Cardiac muscle cell (in vitro differentiated cells and primary cell): Measurements from ENCODE around the gene AGBL3. TPM values are rescaled to one million over a fixed set of nuclear protein-coding genes. Genes with fewer than 3 reads are reported as not detected.

ENCODE experiments used
- DNase-seq, 2 donors: peaks; one replicate each; pipeline versions ENCODE4 v3.0.0 to v3.0.0-alpha.2; 2010 to 2017; ENCODE audit warnings: low read depth in 1 of 2, low spot score in 1 of 2
- H3K27ac ChIP-seq: fragments of 200-600 bp; sonication (generic); 2 replicates; pipeline ENCODE4 v1.5.1; 2016
- H3K27me3 ChIP-seq: fragments of 200-600 bp; sonication (generic); 2 replicates; pipeline ENCODE4 v1.6.0; 2016; ENCODE audit warnings: control low read depth
- H3K36me3 ChIP-seq: fragments of 200-600 bp; sonication (generic); 2 replicates; pipeline ENCODE4 v1.5.1; 2016; ENCODE audit warnings: control low read depth
- H3K4me1 ChIP-seq: fragments of 200-600 bp; sonication (generic); 2 replicates; pipeline ENCODE4 v1.8.1; 2017; ENCODE audit warnings: low read depth, mild to moderate bottlenecking, mixed run types
- H3K4me3 ChIP-seq: fragments of 200-600 bp; sonication (generic); 2 replicates; pipeline ENCODE4 v1.5.1; 2016; ENCODE audit warnings: mild to moderate bottlenecking
- H3K9me3 ChIP-seq: fragments of 200-600 bp; sonication (generic); 2 replicates; pipeline ENCODE4 v1.5.1; 2017; ENCODE audit warnings: low read depth, mild to moderate bottlenecking, control low read depth
- CTCF ChIP-seq: IDR thresholded peaks from 2 replicates; pipeline ENCODE4 v1.5.1; 2012; ENCODE audit warnings: low read depth, mild to moderate bottlenecking, low read length
- polyA plus RNA-seq: library from polyadenylated mRNA; unstranded; fragments of >200 nt; fragmentation: Nextera tagmentation; extraction: Ambion mirVana; gene quantifications from 2 replicates; pipeline ENCODE4 v1.2.1, GENCODE V29; 2016
- total RNA-seq: library from RNA; depleted of rRNA; stranded (reverse); fragments of >200 nt; gene quantifications from 2 replicates; pipeline ENCODE4 v1.2.3, GENCODE V29; 2016

AGBL3 gene
- total and polyA plus RNA-seq, 2 experiments from 2014 or later, result 1.7 to 3.8 TPM

GRCh38 chr7:135174941-135175340 lies 188.6 kb downstream of the AGBL3 start:
- Histone ChIP-seq H3K36me3 (no peaks in the 10 kb centered on the region), H3K4me1 (no peaks in the 10 kb centered on the region), H3K9me3 (no peaks in the 10 kb centered on the region), H3K4me3 (no peak overlapping the region), H3K27ac (no peak overlapping the region), H3K27me3 (no peaks in the 10 kb centered on the region)
- no peak for TF ChIP-seq CTCF
- no peak for DNase-seq

- no peaks in the 10 kb centered on the region for H3K4me1 ChIP-seq
- no peaks in the 10 kb centered on the region for H3K27me3 ChIP-seq
- H3K36me3 ChIP-seq, result no peaks in the 10 kb centered on the region
- H3K9me3 ChIP-seq, result peaks cover 4% of the 10 kb centered on the region
- TF ChIP-seq CTCF, result no peak
- no peak for DNase-seq
- H3K4me3 ChIP-seq, result no peak overlapping the region
- H3K27ac ChIP-seq, result no peak overlapping the region
Measured at GRCh38 chr7:135175931-135176330, 189.6 kb downstream of the AGBL3 start.

- Histone ChIP-seq H3K27ac (no peak overlapping the region), H3K4me1 (no peaks in the 10 kb centered on the region), H3K9me3 (peaks cover 4% of the 10 kb centered on the region), H3K4me3 (no peak overlapping the region), H3K36me3 (no peaks in the 10 kb centered on the region), H3K27me3 (no peaks in the 10 kb centered on the region)
- DNase-seq, result no peak
- TF ChIP-seq CTCF, result no peak
Measured at GRCh38 chr7:135177028-135177696, 190.9 kb downstream of the AGBL3 start.

GRCh38 chr7:135178364-135178763 lies 192.1 kb downstream of the AGBL3 start:
- no peak for TF ChIP-seq CTCF
- H3K27me3 ChIP-seq, result no peaks in the 10 kb centered on the region
- H3K9me3 ChIP-seq, result peaks cover 4% of the 10 kb centered on the region
- H3K4me1 ChIP-seq, result no peaks in the 10 kb centered on the region
- no peaks in the 10 kb centered on the region for H3K36me3 ChIP-seq
- H3K4me3 ChIP-seq, result no peak overlapping the region
- DNase-seq, result no peak
- H3K27ac ChIP-seq, result no peak overlapping the region

- Histone ChIP-seq H3K4me3 (no peak overlapping the region), H3K9me3 (peaks cover 4% of the 10 kb centered on the region), H3K27ac (no peak overlapping the region), H3K27me3 (no peaks in the 10 kb centered on the region), H3K36me3 (no peaks in the 10 kb centered on the region), H3K4me1 (no peaks in the 10 kb centered on the region)
- DNase-seq, result no peak
- no peak for TF ChIP-seq CTCF
Measured at GRCh38 chr7:135179321-135179925, 193.1 kb downstream of the AGBL3 start.
